ENCODE results near the gene PLD3. TPM values are rescaled to one million over a fixed set of nuclear protein-coding genes. Genes with fewer than 3 reads are reported as not detected.

PLD3 gene, protein sequence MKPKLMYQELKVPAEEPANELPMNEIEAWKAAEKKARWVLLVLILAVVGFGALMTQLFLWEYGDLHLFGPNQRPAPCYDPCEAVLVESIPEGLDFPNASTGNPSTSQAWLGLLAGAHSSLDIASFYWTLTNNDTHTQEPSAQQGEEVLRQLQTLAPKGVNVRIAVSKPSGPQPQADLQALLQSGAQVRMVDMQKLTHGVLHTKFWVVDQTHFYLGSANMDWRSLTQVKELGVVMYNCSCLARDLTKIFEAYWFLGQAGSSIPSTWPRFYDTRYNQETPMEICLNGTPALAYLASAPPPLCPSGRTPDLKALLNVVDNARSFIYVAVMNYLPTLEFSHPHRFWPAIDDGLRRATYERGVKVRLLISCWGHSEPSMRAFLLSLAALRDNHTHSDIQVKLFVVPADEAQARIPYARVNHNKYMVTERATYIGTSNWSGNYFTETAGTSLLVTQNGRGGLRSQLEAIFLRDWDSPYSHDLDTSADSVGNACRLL
- 100 to 1,000 TPM; 247 to 495 (median 342) TPM for polyA plus RNA-seq (ENCODE audit: insufficient read depth in 1 of 5, insufficient read length in 5 of 5, low replicate concordance in 1 of 5)
- long read RNA-seq, donor 1, transcript PLD3-213 (3 exons, 750 nt), result major isoform, 16 of 418 reads
- long read RNA-seq, donor 1, transcript PLD3-215 (4 exons, 694 nt), result minor isoform, 9 of 418 reads
- long read RNA-seq, donor 1, transcript PLD3-207 (13 exons, 2,140 nt), result minor isoform, 6 of 418 reads
- long read RNA-seq, donor 1, partial matches to known transcripts, result 349 of 418 reads
- long read RNA-seq, donor 1, other reads (novel, unspliced or antisense), result 32 of 418 reads
- long read RNA-seq, donor 2, transcript PLD3-213 (3 exons, 750 nt), result major isoform, 9 of 201 reads
- long read RNA-seq, donor 2, transcript PLD3-207 (13 exons, 2,140 nt), result major isoform, 9 of 201 reads
- long read RNA-seq, donor 2, partial matches to known transcripts, result 95 of 201 reads
- long read RNA-seq, donor 2, other reads (novel, unspliced or antisense), result 86 of 201 reads
- long read RNA-seq, donor 3, transcript PLD3-213 (3 exons, 750 nt), result major isoform, 25 of 226 reads
- long read RNA-seq, donor 3, transcript PLD3-215 (4 exons, 694 nt), result minor isoform, 11 of 226 reads
- long read RNA-seq, donor 3, partial matches to known transcripts, result 175 of 226 reads
- long read RNA-seq, donor 3, other reads (novel, unspliced or antisense), result 10 of 226 reads
- long read RNA-seq, donor 4, transcript PLD3-213 (3 exons, 750 nt), result major isoform, 27 of 410 reads
- long read RNA-seq, donor 4, partial matches to known transcripts, result 364 of 410 reads
- long read RNA-seq, donor 4, other reads (novel, unspliced or antisense), result 12 of 410 reads
- long read RNA-seq, donor 5, transcript PLD3-215 (4 exons, 694 nt), result minor isoform, 8 of 160 reads
- long read RNA-seq, donor 5, transcript PLD3-213 (3 exons, 750 nt), result major isoform, 14 of 160 reads
- long read RNA-seq, donor 5, transcript PLD3-207 (13 exons, 2,140 nt), result minor isoform, 6 of 160 reads
- long read RNA-seq, donor 5, partial matches to known transcripts, result 113 of 160 reads
- long read RNA-seq, donor 5, other reads (novel, unspliced or antisense), result 17 of 160 reads
- long read RNA-seq, donor 6, transcript PLD3-213 (3 exons, 750 nt), result major isoform, 21 of 284 reads
- long read RNA-seq, donor 6, transcript PLD3-207 (13 exons, 2,140 nt), result minor isoform, 13 of 284 reads
- long read RNA-seq, donor 6, partial matches to known transcripts, result 219 of 284 reads
- long read RNA-seq, donor 6, other reads (novel, unspliced or antisense), result 24 of 284 reads
- long read RNA-seq, donor 7, transcript PLD3-213 (3 exons, 750 nt), result major isoform, 13 of 170 reads
- long read RNA-seq, donor 7, transcript PLD3-207 (13 exons, 2,140 nt), result minor isoform, 7 of 170 reads
- long read RNA-seq, donor 7, partial matches to known transcripts, result 127 of 170 reads
- long read RNA-seq, donor 7, other reads (novel, unspliced or antisense), result 18 of 170 reads
- long read RNA-seq, donor 8, partial matches to known transcripts, result 57 of 76 reads
- long read RNA-seq, donor 8, other reads (novel, unspliced or antisense), result 6 of 76 reads

GRCh38 chr19:40348125-40348913 is at the start of gene PLD3, which contains the start of gene C19orf47:
Gene PLD3, plus strand, starts transcription at chr19:40348695. Its CDS starts 17,789 bp downstream, at chr19:40366484.
Gene C19orf47, minus strand, starts transcription at chr19:40348397. Its CDS starts 6,540 bp downstream, at chr19:40341857.
- peak; percentile 99 for DNase-seq

- DNase-seq, result no peak
These were observed 47.8 kb upstream of the PLD3 start for GRCh38 chr19:40300668-40301067.

- DNase-seq, result no peak
These were observed 46.1 kb upstream of the PLD3 start for GRCh38 chr19:40302224-40303011.

DNA sequence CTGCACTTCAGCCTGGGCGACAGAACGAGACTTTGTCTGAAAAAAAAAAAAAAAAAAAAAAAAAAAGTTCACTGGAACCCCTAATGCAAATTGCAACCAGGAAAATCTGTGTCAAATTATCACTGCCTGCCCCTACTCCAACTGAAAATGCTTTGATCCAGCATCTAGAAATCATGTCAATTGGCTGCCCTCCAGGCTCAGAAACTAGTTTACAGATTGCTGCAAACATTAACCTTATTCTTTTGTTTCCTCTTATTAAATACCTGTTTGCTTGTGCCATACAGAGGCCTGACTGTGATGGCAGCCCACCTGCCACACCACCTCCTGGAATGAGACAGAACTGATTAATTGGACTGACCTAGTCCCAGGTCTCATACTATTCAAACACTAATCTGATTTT is 44.7 kb upstream of the PLD3 start:
- DNase-seq, result no peak

GRCh38 chr19:40304306-40304705 is 44.2 kb upstream of the PLD3 start:
- no peak for DNase-seq

DNA sequence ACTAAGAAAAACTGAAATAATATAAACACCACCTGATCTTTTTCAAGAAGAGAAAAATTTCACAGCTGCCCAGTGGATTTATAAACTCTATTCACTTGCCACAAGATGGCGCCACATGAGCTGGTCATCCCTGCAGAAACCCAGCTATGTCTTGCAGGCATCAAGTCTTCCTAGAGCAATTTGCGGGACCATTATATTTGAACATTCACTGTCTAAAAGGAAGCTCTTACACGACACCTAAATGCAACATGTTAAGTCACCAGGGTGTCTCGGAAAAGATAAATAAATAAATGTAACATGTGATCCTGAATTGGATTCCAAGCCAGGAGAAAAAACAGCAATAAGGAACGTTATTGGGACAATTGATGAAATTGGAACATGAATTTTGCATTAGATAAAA is 43.1 kb upstream of the PLD3 start:
- peak; percentile 66 to 77 for DNase-seq

DNA sequence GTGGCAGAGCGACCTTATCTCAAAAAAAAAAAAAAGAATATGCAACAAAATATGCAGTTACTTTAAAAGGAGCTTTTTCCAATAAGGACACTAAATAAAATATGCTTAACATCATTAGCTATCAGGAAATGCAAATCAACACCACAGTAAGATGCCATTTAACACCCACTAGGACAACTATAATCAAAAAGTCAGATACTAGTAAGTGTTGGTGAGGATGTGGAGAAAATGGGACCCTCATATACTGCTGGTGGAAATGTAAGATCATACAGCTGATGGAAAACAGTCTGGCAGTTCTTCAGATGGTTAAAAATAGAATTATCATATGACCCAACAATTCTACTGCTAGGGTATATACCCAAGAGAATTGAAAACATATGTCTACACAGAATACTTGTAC is 38.8 kb upstream of the PLD3 start:
- no peak for DNase-seq

- DNase-seq, result no peak
These were observed 36.0 kb upstream of the PLD3 start for GRCh38 chr19:40312533-40312932.

DNA sequence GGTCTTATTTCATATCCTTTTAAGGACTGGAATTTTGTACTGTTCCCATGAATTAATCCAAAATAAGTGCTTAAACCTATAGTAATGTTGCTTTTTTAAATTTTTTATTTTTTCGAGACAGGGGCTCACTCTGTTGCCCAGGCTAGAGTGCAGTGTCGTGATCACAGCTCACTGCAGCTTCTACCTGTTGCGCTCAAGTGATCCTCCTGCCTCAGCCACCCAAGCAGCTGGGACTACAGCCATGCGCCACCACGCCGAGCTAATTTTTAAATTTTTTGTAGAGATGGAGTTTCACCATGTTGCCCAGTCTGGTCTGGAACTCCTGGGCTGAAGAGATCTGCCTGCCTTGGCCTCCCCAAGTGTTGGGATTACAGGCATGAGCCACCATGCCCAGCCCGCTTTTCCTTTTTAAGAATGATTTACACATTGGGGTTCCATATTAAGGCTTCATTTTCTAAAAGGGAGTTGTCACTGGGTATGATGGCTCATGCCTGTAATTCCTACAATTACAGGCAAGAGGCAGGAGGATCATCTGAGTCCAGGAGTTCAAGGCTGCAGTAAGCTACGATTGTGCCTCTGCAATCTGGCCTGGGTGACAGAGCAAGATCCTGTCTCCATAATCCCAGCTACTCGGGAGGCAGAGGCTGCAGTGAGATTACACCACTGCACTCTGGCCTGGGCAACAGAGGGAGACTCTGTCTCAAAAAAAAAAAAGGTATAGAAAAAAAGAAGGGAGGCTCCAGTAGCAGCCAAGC is 35.1 kb upstream of the PLD3 start:
- DNase-seq, result no peak

GRCh38 chr19:40314656-40315055 is 33.8 kb upstream of the PLD3 start:
- DNase-seq, result no peak

DNA sequence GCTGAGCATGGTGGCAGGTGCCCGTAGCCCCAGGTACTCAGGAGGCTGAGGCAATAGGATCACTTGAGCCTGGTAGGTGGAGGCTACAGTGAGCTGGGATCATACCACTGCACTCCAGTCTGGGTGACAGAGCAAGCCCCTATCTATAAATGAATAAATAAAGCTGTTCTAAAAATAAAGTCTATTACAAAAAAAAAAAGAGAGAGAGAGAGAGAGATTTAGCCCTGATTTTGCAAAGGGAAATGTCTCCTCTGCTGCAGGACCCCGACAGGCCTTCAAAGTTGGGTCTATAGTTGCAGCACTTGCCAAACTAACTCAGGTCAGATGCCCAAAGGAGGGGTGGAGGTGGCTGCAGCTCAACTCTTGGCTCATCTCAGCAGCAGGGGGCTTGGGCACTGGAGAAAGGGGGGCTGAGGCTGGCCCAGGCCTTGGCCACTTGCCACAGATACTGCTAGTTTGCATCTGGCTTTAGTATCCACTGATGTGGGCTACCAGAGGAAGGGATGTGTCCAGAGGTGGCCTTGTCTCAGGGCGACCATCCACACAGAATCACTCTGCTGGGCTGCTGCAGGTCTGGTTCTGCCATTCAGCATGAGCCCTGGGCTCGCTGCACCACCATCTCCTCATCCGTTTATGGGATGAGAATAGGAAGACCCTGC is 32.6 kb upstream of the PLD3 start:
- DNase-seq, result no peak

GRCh38 chr19:40317338-40317737 is 31.2 kb upstream of the PLD3 start:
- DNase-seq, result no peak

- DNase-seq, result no peak
These were observed 27.9 kb upstream of the PLD3 start for GRCh38 chr19:40320558-40320935.

DNA sequence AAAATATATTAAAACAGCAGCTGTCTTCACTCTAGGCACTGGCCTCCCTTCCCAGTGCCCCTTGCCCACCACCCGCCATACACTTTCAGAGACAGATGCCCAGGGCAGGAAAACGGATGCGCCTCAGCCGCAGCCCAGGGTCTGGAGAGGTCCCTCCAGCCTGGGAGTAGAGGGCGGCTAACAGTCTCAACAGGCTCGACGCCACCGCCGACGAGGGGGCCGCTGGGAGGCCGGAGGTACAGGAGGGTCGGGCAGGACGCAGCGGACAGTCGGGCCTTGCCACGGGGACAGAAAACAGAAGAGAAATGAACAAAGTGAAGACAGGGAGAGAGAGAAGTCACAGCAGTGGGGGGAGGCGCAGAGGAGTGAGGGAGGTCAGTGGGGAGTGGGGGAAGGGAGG is 27.4 kb upstream of the PLD3 start:
- no peak for DNase-seq

GRCh38 chr19:40321566-40322270 is 26.8 kb upstream of the PLD3 start:
- DNase-seq, result no peak

- no peak for DNase-seq
These were observed 26.3 kb upstream of the PLD3 start for GRCh38 chr19:40322271-40322610.
